Measurements from ENCODE around the gene KPRP.

Gene KPRP

GRCh38 chr1:152757747-152758146 lies at the start of gene KPRP:
TSS of gene KPRP (plus strand) at chr1:152758025. CDS start at chr1:152759589, 1,564 bp downstream.
- DNase-seq = no peak

- DNase-seq = no peak
Measured at GRCh38 chr1:152718238-152718637, 39.6 kb upstream of the KPRP start.

GRCh38 chr1:152725261-152725660 lies 32.6 kb upstream of the KPRP start:
- DNase-seq = no peak

- DNase-seq = no peak
Measured at GRCh38 chr1:152728986-152729385, 28.8 kb upstream of the KPRP start.

- DNase-seq = no peak
Measured at GRCh38 chr1:152735648-152736047, 22.2 kb upstream of the KPRP start.

GRCh38 chr1:152737997-152738396 lies 19.8 kb upstream of the KPRP start:
- DNase-seq = no peak

- DNase-seq = no peak
Measured at GRCh38 chr1:152739841-152740240, 18.0 kb upstream of the KPRP start.

- no peak for DNase-seq
Measured at GRCh38 chr1:152741656-152742055, 16.2 kb upstream of the KPRP start.

- no peak for DNase-seq
Measured at GRCh38 chr1:152743371-152744145, 14.3 kb upstream of the KPRP start.

GRCh38 chr1:152745289-152745704 lies 12.5 kb upstream of the KPRP start:
- no peak for DNase-seq

GRCh38 chr1:152745765-152746444 lies 11.9 kb upstream of the KPRP start:
- DNase-seq = no peak

- no peak for DNase-seq
Measured at GRCh38 chr1:152747831-152748230, 10.0 kb upstream of the KPRP start.

GRCh38 chr1:152752225-152752624 lies 5.6 kb upstream of the KPRP start:
- DNase-seq = no peak

GRCh38 chr1:152753586-152753985 lies 4.2 kb upstream of the KPRP start:
- DNase-seq = no peak

- DNase-seq = no peak
Measured at GRCh38 chr1:152756872-152757271, 953 bp upstream of the KPRP start.

GRCh38 chr1:152758636-152759035 lies 811 bp downstream of the KPRP start:
- no peak for DNase-seq

- DNase-seq = no peak
Measured at GRCh38 chr1:152759453-152760173, 1.8 kb downstream of the KPRP start.

- no peak for DNase-seq
Measured at GRCh38 chr1:152760551-152761190, 2.8 kb downstream of the KPRP start.

GRCh38 chr1:152761609-152762213 lies 3.9 kb downstream of the KPRP start:
- DNase-seq = no peak

- DNase-seq = no peak
Measured at GRCh38 chr1:152768847-152769533, 11.2 kb downstream of the KPRP start.

GRCh38 chr1:152770411-152770810 lies 12.6 kb downstream of the KPRP start:
- DNase-seq = no peak

- no peak for DNase-seq
Measured at GRCh38 chr1:152774875-152775274, 17.1 kb downstream of the KPRP start, which contains the start of gene LCE1F. TSS of gene LCE1F (plus strand) at chr1:152775140. CDS start at chr1:152776372, 1,232 bp downstream.

All from NCI-H2081 treated with DMSO at 0.1 percent for 48 hours (cell line).